Measurements from ENCODE around the gene TAF15.

- TF ChIP-seq POLR2A (IDR thresholded peaks at IDR 0.05; ENCODE audit: low read depth, low read length) (no peak), POLR2AphosphoS5 (IDR thresholded peaks at IDR 0.05; ENCODE audit: low read depth, low read length) (no peak), SPI1 (IDR thresholded peaks at IDR 0.05; ENCODE audit: low read depth, low read length) (no peak), TAF1 (IDR thresholded peaks at IDR 0.05; ENCODE audit: low read depth, low read length) (no peak), POU2F2 (IDR thresholded peaks at IDR 0.05; ENCODE audit: low read depth, low read length) (no peak), PAX5 (IDR thresholded peaks at IDR 0.05; ENCODE audit: insufficient read depth, low read length, severe bottlenecking) (no peak)
Observed at GRCh38 chr17:35793257-35793656, 16.0 kb upstream of the TAF15 start.

Data from GM12891 (cell line).